SU-DHL-6 (cell line): Measurements from ENCODE around the gene CGB2.

ENCODE experiments used
- H2AFZ ChIP-seq: fragments of 200-600 bp; sonication (generic); 2 replicates; pipeline ENCODE4 v1.6.1; 2014; ENCODE audit warnings: low read depth, mild to moderate bottlenecking, moderate library complexity, mixed read lengths, antibody characterized with exemption, low read length; ENCODE audit not compliant: severe bottlenecking
- H3F3A ChIP-seq: fragments of 200-600 bp; shearing (Covaris generic); 2 replicates; pipeline ENCODE4 v1.6.0; 2016; ENCODE audit warnings: antibody characterized with exemption, mild to moderate bottlenecking; ENCODE audit not compliant: insufficient read depth
- H3K27ac ChIP-seq: fragments of 200-600 bp; sonication (generic); 2 replicates; pipeline ENCODE4 v1.5.1; 2016; ENCODE audit warnings: low read depth, mild to moderate bottlenecking, low read length, moderate library complexity, mixed read lengths
- H3K27me3 ChIP-seq: fragments of 200-600 bp; sonication (generic), shearing (Covaris generic); 2 replicates; pipeline ENCODE4 v1.6.0; 2014; ENCODE audit warnings: mild to moderate bottlenecking, low read length
- H3K36me3 ChIP-seq: fragments of 200-600 bp; sonication (generic); 2 replicates; pipeline ENCODE4 v1.6.1; 2014; ENCODE audit warnings: mild to moderate bottlenecking, low read length, mixed read lengths
- H3K4me2 ChIP-seq: fragments of 300-600, 200-600 bp; shearing (Covaris generic), sonication (generic); 2 replicates; pipeline ENCODE4 v1.6.0; 2014; ENCODE audit warnings: low read length, low read depth, mild to moderate bottlenecking; ENCODE audit not compliant: poor library complexity, severe bottlenecking
- H3K4me3 ChIP-seq: fragments of 200-600 bp; sonication (generic); 2 replicates; pipeline ENCODE4 v1.5.1; 2014; ENCODE audit warnings: antibody characterized with exemption, low read length, mild to moderate bottlenecking, mixed read lengths; ENCODE audit not compliant: insufficient read depth, poor library complexity, severe bottlenecking
- H3K79me2 ChIP-seq: fragments of 200-600 bp; sonication (generic); 2 replicates; pipeline ENCODE4 v1.6.1; 2014; ENCODE audit warnings: mild to moderate bottlenecking, low read length, moderate library complexity; ENCODE audit not compliant: insufficient read depth
- H3K9ac ChIP-seq: fragments of 200-600 bp; sonication (generic); 2 replicates; pipeline ENCODE4 v1.7.0; 2014; ENCODE audit warnings: mild to moderate bottlenecking, low read length
- H3K9me2 ChIP-seq: fragments of 200-600 bp; sonication (generic); replicated peaks from 2 replicates; pipeline ENCODE4 v1.6.1; 2014; ENCODE audit warnings: low read length; ENCODE audit not compliant: insufficient read depth
- H3K9me3 ChIP-seq: fragments of 200-600 bp; sonication (generic); 2 replicates; pipeline ENCODE4 v1.6.1; 2014; ENCODE audit warnings: low read length, mixed read lengths; ENCODE audit not compliant: insufficient read depth
- H4K20me1 ChIP-seq: fragments of 200-600 bp; sonication (generic); 2 replicates; pipeline ENCODE4 v1.6.1; 2014; ENCODE audit warnings: low read depth, mild to moderate bottlenecking, antibody characterized with exemption, low read length, moderate library complexity, mixed read lengths
- EZH2phosphoT487 ChIP-seq: fragments of 200-600 bp; sonication (generic), shearing (Covaris generic); conservative IDR thresholded peaks from 2 replicates; pipeline ENCODE4 v1.6.1; 2018; ENCODE audit warnings: mild to moderate bottlenecking, antibody characterized with exemption, low read length, moderate library complexity, mixed read lengths
- TF ChIP-seq, protein P1 (sequence below): fragments of 200-600 bp; sonication (generic); IDR thresholded peaks from one replicate; pipeline ENCODE4 v1.5.1; 2017; ENCODE audit warnings: antibody characterized with exemption, mild to moderate bottlenecking, low read length, moderate library complexity; ENCODE audit not compliant: insufficient read depth, poor library complexity, severe bottlenecking

Gene CGB2

DNA sequence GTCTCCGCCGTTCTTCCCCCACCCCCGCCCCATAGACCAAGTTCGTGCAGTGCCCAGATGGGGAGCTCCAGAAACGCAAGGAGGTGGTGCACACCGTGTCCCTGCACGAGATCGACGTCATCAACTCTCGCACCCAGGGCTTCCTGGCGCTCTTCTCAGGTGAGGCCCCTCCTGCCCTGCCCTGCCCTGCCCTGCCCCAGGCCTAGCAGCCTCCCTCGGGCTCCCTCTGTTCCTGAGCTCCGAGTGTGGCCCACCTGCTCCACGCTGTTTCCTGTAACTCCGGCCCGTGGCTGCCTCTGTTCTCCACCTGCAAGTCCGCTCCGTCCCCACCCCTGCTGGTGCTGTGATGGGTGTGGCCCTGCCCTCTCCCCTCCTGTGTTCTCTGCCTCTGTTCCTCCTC lies 21.2 kb upstream of the CGB2 start:
- Histone ChIP-seq H3K79me2 (no peaks in the 10 kb centered on the region), H3K4me3 (no peak overlapping the region), H3K27me3 (no peaks in the 10 kb centered on the region), H3K9me3 (no peaks in the 10 kb centered on the region), H3K9ac (no peak overlapping the region), H3F3A (no peaks in the 10 kb centered on the region), H4K20me1 (no peaks in the 10 kb centered on the region), H2AFZ (no peak overlapping the region), H3K9me2 (no peaks in the 10 kb centered on the region), H3K36me3 (no peaks in the 10 kb centered on the region), H3K27ac (no peak overlapping the region), H3K4me2 (no peak overlapping the region)
- no peak for TF ChIP-seq EZH2phosphoT487
- TF ChIP-seq, protein P1, sequence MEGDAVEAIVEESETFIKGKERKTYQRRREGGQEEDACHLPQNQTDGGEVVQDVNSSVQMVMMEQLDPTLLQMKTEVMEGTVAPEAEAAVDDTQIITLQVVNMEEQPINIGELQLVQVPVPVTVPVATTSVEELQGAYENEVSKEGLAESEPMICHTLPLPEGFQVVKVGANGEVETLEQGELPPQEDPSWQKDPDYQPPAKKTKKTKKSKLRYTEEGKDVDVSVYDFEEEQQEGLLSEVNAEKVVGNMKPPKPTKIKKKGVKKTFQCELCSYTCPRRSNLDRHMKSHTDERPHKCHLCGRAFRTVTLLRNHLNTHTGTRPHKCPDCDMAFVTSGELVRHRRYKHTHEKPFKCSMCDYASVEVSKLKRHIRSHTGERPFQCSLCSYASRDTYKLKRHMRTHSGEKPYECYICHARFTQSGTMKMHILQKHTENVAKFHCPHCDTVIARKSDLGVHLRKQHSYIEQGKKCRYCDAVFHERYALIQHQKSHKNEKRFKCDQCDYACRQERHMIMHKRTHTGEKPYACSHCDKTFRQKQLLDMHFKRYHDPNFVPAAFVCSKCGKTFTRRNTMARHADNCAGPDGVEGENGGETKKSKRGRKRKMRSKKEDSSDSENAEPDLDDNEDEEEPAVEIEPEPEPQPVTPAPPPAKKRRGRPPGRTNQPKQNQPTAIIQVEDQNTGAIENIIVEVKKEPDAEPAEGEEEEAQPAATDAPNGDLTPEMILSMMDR: no peak

DNA sequence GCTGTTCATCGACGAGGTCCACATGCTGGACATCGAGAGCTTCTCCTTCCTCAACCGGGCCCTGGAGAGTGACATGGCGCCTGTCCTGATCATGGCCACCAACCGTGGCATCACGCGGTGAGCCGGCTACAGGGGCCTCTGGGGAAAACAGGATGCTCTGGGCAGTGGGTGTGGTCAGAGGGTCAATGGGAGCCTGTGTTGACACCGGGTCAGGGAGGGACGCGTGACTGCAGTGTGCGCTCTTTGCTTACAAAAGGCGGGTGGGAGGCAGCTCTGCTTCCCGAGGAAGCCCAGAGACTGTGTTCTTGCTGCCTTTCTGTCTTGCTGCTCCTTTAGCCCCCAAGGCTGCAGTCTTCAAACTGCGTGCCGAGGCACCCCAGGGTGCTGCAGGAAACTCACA lies 20.5 kb upstream of the CGB2 start:
- Histone ChIP-seq H3K9me2 (no peaks in the 10 kb centered on the region), H3K27me3 (no peaks in the 10 kb centered on the region), H3K27ac (no peak overlapping the region), H2AFZ (no peak overlapping the region), H3K9me3 (no peaks in the 10 kb centered on the region), H3K36me3 (no peaks in the 10 kb centered on the region), H3K4me3 (no peak overlapping the region), H3F3A (no peaks in the 10 kb centered on the region), H4K20me1 (no peaks in the 10 kb centered on the region), H3K79me2 (no peaks in the 10 kb centered on the region), H3K9ac (no peak overlapping the region), H3K4me2 (no peak overlapping the region)
- TF ChIP-seq, protein P1: no peak
- TF ChIP-seq EZH2phosphoT487: no peak

DNA sequence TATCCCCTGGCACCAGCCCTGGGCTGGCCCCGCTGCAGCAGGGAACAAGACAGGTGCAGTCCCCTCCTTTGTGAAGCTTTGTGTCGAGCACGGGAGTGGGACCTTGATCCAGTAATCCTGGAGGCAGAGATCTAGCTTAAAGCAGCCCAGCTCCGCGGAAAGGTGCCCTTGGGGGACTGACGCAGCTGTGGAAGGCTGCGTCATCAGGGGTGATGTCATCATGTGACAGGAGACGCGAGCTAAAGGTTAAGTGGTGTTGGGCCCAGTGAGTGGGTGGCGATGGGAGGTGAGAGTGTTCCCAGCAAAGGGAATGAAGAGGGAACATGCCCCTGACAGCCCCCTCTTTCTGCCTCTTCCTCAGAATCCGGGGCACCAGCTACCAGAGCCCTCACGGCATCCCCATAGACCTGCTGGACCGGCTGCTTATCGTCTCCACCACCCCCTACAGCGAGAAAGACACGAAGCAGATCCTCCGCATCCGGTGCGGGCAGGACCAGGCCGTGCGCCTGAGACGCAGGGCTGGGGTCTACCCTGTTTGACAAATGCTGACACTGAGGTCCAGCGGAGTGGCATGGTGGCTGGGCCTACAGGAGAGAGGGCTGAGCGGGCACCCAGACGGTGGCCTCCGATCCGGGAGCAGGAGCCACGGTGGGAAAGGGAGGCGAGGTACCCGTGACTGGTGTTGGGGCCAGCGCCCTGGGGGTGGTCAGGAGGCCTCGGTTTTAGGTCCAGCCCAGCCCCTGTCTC lies 17.4 kb upstream of the CGB2 start:
- Histone ChIP-seq H3K9me2 (no peaks in the 10 kb centered on the region), H3F3A (no peaks in the 10 kb centered on the region), H3K36me3 (no peaks in the 10 kb centered on the region), H3K79me2 (no peaks in the 10 kb centered on the region), H3K27me3 (no peaks in the 10 kb centered on the region), H3K4me2 (no peak overlapping the region), H3K27ac (no peak overlapping the region), H3K9me3 (no peaks in the 10 kb centered on the region), H2AFZ (no peak overlapping the region), H3K9ac (no peak overlapping the region), H3K4me3 (no peak overlapping the region), H4K20me1 (no peaks in the 10 kb centered on the region)
- TF ChIP-seq, protein P1: no peak
- no peak for TF ChIP-seq EZH2phosphoT487
